ENCODE data around the gene TECTB. TPM values are rescaled to one million over a fixed set of nuclear protein-coding genes. Genes with fewer than 3 reads are reported as not detected.

TECTB gene
- total RNA-seq, 1 donor from 2014 or later, result not detected

GRCh38 chr10:112302335-112302734 is 19.1 kb downstream of the TECTB start:
- intact Hi-C loops (cut with micrococcal nuclease), result loop anchor here (10.0 kb wide), 1 partner anchor 118 kb away; the partner anchor contains the start of gene GPAM
- DNase-seq (no peak), ATAC-seq (no peak)

GRCh38 chr10:112303528-112303927 is 20.3 kb downstream of the TECTB start:
- ATAC-seq (no peak), DNase-seq (no peak)
- intact Hi-C loops (cut with micrococcal nuclease), result loop anchor here (10.0 kb wide), 1 partner anchor 119 kb away; the partner anchor contains the start of gene GPAM

GRCh38 chr10:112304267-112304859 is 21.2 kb downstream of the TECTB start:
- no peak for ATAC-seq
- intact Hi-C loops (cut with micrococcal nuclease), result loop anchor here (10.0 kb wide), 1 partner anchor 120 kb away; the partner anchor contains the start of gene GPAM

GRCh38 chr10:112307358-112308124 is 24.3 kb downstream of the TECTB start:
- DNase-seq, result peak; percentile 38
- peak; percentile 70 for ATAC-seq
- intact Hi-C loops (cut with micrococcal nuclease), result loop anchor here (10.0 kb wide), 1 partner anchor 123 kb away; the partner anchor contains the start of gene GPAM

More at GRCh38 chr10:112304267-112304859, 21.2 kb downstream of the TECTB start:
- no peak for DNase-seq

DNA sequence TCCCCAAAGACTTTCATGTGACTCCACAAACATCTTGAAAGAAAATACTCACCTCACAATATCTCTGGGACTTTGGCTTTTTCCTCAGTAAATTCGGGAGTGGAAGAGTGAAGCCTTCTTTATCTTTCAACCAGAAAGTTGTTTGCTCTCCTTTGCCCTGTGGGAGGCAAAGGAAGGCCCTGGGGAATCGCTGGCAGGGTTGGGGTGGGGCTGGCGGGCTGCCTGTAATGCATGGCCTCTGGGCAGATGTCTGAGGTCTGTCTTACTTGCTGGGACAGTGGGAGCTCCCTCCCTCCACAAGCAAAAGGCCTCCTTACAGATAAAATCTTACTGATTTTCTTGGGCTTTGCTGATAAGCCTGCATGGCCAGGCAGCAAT is 24.9 kb downstream of the TECTB start:
- DNase-seq (no peak), ATAC-seq (no peak)
- intact Hi-C loops (cut with micrococcal nuclease), result loop anchor here (10.0 kb wide), 1 partner anchor 123 kb away; the partner anchor contains the start of gene GPAM

GRCh38 chr10:112311481-112311880 is 28.3 kb downstream of the TECTB start:
- DNase-seq (no peak), ATAC-seq (no peak)
- intact Hi-C loops (cut with micrococcal nuclease), result no loop called here

DNA sequence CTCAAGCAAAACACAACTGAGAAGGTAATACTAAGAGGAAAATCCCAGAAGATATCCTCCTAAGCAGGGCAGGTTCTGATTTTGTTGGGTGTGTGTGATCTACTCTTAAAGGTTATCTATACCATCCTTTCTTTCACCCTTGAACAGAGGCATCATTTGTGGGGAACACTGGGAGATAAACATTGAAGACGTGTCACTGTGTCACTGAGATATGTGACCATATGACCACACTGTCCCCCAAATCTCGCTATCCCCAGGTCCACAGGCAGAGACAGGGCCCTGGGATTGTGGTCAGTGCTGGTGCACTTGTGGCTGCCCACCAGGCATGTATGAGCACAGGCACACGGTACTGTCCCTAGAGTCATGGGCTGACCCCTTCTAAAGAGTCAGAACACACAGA is 30.0 kb downstream of the TECTB start:
- intact Hi-C loops (cut with micrococcal nuclease), result no loop called here
- ATAC-seq, result no peak
- DNase-seq, result no peak

DNA sequence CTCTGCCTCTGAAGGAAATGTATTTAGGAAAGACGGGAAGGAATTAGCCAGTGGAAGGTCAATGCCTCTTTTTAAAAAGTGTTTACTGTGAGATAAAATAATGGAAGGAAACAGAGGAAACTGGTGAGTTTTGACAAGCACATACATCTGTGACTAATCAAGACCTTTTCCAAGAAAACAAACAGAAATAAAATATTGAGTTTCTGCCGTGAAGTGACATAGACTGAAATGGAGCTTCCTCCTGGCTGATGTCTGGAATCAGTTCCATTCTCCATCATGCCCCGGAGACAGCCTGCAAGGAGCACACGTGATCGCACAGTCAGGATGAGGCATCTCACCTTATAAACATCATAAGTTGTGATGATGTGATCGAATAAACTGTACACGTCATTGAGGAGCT is 30.7 kb downstream of the TECTB start:
- no peak for DNase-seq
- ATAC-seq, result no peak

GRCh38 chr10:112314822-112315474 is 31.7 kb downstream of the TECTB start:
- ATAC-seq (peak; percentile 87), DNase-seq (peak; percentile 84)
- intact Hi-C loops (cut with micrococcal nuclease), result no loop called here

More for the DNA sequence above, 30.7 kb downstream of the TECTB start:
- intact Hi-C loops (cut with micrococcal nuclease), result no loop called here

DNA sequence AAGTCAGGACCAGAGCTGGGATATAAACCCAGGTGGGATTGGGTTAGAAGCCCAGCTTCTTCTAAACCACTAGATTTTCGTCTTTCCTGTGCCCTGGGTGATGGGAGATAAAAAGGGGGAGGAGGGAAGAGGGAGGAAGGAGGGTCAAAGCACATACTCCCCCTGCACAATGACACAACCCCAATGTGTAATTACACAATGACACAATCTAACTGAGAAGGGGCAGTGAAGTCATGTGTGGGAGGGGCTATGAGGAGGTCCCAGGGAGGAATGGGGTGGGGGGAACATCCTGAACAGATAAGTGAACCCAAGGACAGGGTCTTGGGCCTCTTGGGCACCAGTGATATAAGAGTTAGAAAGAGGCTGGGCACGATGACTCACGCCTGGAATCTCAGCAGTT is 44.5 kb downstream of the TECTB start:
- intact Hi-C loops (cut with micrococcal nuclease), result no loop called here
- ATAC-seq (no peak), DNase-seq (no peak)

- no peak for DNase-seq
- intact Hi-C loops (cut with micrococcal nuclease), result loop anchor here (10.0 kb wide), 1 partner anchor 105 kb away; no protein-coding TSS in a partner anchor
- ATAC-seq, result no peak
Measured at GRCh38 chr10:112330162-112330561, 47.0 kb downstream of the TECTB start.

- intact Hi-C loops (cut with micrococcal nuclease), result loop anchor here (10.0 kb wide), 1 partner anchor 104 kb away; no protein-coding TSS in a partner anchor
- DNase-seq, result no peak
- no peak for ATAC-seq
Measured at GRCh38 chr10:112330607-112331160, 47.5 kb downstream of the TECTB start.

GRCh38 chr10:112332022-112332421 is 48.8 kb downstream of the TECTB start:
- ATAC-seq (no peak), DNase-seq (no peak)
- intact Hi-C loops (cut with micrococcal nuclease), result loop anchor here (10.0 kb wide), 1 partner anchor 103 kb away; no protein-coding TSS in a partner anchor

DNA sequence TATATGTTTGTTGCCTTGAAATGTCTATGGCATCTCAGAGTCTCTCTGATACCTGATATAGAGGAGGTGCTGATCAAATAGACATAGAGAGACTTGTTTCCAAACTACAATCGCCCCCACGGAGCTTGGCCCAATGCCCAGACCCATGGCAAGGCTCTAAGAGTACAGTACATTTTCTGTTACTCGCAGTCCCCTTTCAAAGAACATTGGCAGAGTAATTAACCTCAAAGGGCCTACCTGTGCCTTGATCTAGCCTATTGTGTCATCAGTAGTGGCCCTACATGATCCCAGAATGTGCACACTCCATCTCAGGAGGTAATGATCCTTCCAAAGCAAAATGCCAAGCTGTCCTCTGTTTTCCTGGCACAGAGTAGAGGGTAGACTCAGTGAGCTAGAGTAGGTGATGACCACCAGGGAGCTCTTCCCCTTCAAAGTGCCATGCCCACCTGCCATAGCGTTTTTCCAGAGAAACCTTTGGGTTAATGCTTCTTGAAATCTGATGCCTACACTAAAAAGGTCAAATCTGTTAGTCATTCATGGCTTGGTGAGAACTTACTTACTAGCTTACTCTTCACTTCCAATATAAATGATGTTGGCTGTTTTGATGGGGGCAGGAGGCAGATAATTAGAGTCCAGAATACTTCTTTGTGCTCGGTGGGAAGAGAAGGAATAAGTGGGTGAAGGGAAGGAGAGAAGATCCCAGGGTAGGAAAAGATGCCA is 49.5 kb downstream of the TECTB start:
- ATAC-seq (no peak), DNase-seq (peak; percentile 32)

GRCh38 chr10:112333452-112333851 is 50.3 kb downstream of the TECTB start:
- no peak for DNase-seq
- intact Hi-C loops (cut with micrococcal nuclease), result loop anchor here (10.0 kb wide), 1 partner anchor 101 kb away; no protein-coding TSS in a partner anchor
- ATAC-seq, result no peak

More for the DNA sequence above, 49.5 kb downstream of the TECTB start:
- intact Hi-C loops (cut with micrococcal nuclease), result loop anchor here (10.0 kb wide), 1 partner anchor 102 kb away; no protein-coding TSS in a partner anchor

DNA sequence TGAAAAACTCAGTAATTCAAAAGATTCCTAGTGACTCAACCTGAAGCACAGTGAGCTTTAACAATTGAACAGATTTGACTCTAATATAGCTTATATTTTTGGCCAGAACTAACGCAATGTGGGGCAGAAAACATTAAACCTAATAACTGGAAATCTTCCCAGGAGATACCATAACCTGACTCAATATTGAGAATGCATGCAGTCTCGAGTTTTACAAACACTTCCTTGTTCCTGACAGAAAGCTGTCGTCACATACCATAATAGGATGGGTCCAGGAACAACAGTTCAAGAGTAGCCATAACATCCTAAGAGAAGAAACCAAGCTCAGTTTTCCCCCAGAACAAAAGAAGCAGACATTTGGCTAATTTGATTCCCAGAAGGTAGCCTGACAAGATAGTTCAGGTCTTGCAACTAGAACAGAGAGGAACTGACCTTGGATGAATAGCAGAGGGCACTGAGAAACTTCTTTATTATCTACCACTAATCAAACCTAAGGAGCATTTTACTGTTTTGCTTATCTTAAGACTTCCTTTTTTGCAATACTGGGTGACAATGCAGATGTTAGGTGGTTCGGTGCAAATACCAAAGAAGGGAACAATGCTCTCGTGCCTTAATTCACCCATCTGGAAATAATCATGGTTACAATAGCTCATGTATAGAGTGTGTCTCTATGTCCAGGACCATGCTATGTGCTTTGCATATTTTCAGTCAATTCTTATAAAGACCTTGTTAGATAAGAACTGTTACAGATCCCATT is 52.1 kb downstream of the TECTB start:
- ATAC-seq, result no peak
- intact Hi-C loops (cut with micrococcal nuclease), result loop anchor here (10.0 kb wide), 1 partner anchor 100 kb away; no protein-coding TSS in a partner anchor
- DNase-seq, result no peak

- intact Hi-C loops (cut with micrococcal nuclease), result loop anchor here (10.0 kb wide), 1 partner anchor 99 kb away; no protein-coding TSS in a partner anchor
- no peak for DNase-seq
- no peak for ATAC-seq
Measured at GRCh38 chr10:112335868-112336265, 52.7 kb downstream of the TECTB start.
